A673 (cell line): Measurements from ENCODE around the gene MGAT2. TPM values are rescaled to one million over a fixed set of nuclear protein-coding genes. Genes with fewer than 3 reads are reported as not detected.

Experiments used
- BruUV-seq: library from RNA; stranded (reverse); fragments of 400-500 nt; replicated peaks from 2 replicates; lab custom pipeline; 2021; lab: Mats Ljungman, UMichigan
- CTCF ChIA-PET: fragments of 300-600 bp; sonication (Branson Sonifier 250); formaldehyde crosslinking; loops from one replicate; lab custom pipeline; 2022; ENCODE audit warnings: antibody characterized with exemption; lab: Charles Lee
- POLR2A ChIA-PET: fragments of 300-600 bp; sonication (Branson Sonifier 250); formaldehyde crosslinking; loops from one replicate; lab custom pipeline; 2022; ENCODE audit warnings: antibody characterized with exemption; ENCODE audit not compliant: low non-redundant PET; lab: Charles Lee
- DNase-seq: peaks from one replicate; pipeline ENCODE4 v3.0.0-alpha.2; 2015; ENCODE audit warnings: low spot score
- H3K27ac ChIP-seq: fragments of 200-600 bp; sonication (generic); 2 replicates; pipeline ENCODE4 v1.5.1; 2016; ENCODE audit warnings: mixed run types, low read depth, mild to moderate bottlenecking, mixed read lengths, antibody characterized with exemption, low read length; ENCODE audit not compliant: poor library complexity, severe bottlenecking
- H3K27me3 ChIP-seq: fragments of 200-600 bp; sonication (generic); replicated peaks from 2 replicates; pipeline ENCODE4 v1.6.1; 2017; ENCODE audit warnings: mixed run types, low read depth, mild to moderate bottlenecking, mixed read lengths, antibody characterized with exemption, low read length; ENCODE audit not compliant: insufficient read depth, poor library complexity
- H3K36me3 ChIP-seq: fragments of 200-600 bp; sonication (generic); 2 replicates; pipeline ENCODE4 v1.6.1; 2016; ENCODE audit warnings: mixed run types, mild to moderate bottlenecking, mixed read lengths, antibody characterized with exemption, low read length; ENCODE audit not compliant: insufficient read depth, poor library complexity, severe bottlenecking
- H3K4me1 ChIP-seq: fragments of 200-600 bp; sonication (generic); 2 replicates; pipeline ENCODE4 v1.6.1; 2017; ENCODE audit warnings: mixed run types, mild to moderate bottlenecking, mixed read lengths, antibody characterized with exemption, low read length; ENCODE audit not compliant: insufficient read depth, poor library complexity, severe bottlenecking
- H3K4me3 ChIP-seq: fragments of 200-600 bp; sonication (generic); 2 replicates; pipeline ENCODE4 v1.5.1; 2016; ENCODE audit warnings: low read depth, mixed run types, mild to moderate bottlenecking, mixed read lengths, low read length; ENCODE audit not compliant: poor library complexity, severe bottlenecking
- H3K9me3 ChIP-seq: fragments of 200-600 bp; sonication (generic); 2 replicates; pipeline ENCODE4 v1.6.1; 2016; ENCODE audit warnings: mixed run types, low read depth, mild to moderate bottlenecking, mixed read lengths, antibody characterized with exemption, low read length; ENCODE audit not compliant: poor library complexity, severe bottlenecking
- EZH2 ChIP-seq: fragments of 200-600 bp; sonication (generic); IDR thresholded peaks from 2 replicates; pipeline ENCODE4 v1.6.1; 2017; ENCODE audit warnings: borderline replicate concordance, low read depth, mild to moderate bottlenecking, mixed read lengths, antibody characterized with exemption, low read length; ENCODE audit not compliant: poor library complexity, severe bottlenecking
- intact Hi-C: fragments of 100-400 bp; cut with micrococcal nuclease; formaldehyde crosslinking; loops from one replicate; pipeline ENCODE4 v1.10.0; 2022; ENCODE audit not compliant: unreplicated experiment
- total RNA-seq: library from RNA; stranded (reverse); gene quantifications from 2 replicates; pipeline ENCODE4 v1.2.3, GENCODE V29; 2021
- TF ChIP-seq, protein P1 (sequence below): fragments of 300-800, 200-600 bp; sonication (generic); conservative IDR thresholded peaks from 2 replicates; pipeline ENCODE4 v1.5.1; 2017; ENCODE audit warnings: low read depth, mild to moderate bottlenecking, antibody characterized with exemption, low read length, moderate library complexity, mixed read lengths

The MGAT2 gene
- total RNA-seq, 1 experiment from 2014 or later: 37.3 TPM

DNA sequence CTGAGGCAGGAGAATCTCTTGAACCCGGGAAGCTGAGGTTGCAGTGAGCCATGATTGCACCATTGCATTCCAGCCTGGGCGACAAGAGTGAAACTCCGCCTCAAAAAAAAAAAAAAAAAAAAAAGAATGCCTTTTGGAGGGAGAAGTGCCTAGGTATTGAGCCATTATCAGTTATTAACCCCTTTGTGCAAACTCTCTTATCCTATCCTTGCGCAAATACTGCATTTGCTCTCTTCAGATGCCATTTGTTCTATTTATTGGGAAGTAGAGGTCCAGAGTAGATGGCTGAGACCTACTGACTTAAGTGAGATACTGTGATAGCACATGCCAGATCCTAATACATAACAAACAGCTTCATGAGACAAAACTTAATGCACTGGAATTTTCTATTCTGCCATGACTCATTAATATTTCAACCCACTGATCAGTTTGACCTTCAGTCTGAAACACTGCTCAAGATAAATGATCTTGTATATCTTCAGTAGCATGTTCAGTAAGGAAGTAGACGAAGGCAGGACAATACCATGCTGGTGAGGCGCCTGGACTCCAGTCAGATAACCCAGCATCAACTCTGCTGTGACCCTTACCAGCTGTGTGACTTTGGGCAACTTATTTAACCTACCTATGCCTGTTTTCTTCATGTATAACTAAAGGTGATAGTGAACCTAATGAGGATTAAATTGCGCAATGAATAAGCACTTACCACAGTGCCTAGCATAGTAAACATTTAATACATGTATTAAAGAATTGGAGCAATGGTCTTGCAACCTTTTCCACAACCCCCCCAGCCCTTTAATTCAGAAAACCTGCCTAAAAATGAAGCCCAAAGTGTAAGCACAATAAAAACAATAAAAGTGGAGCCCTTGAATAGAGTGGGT, 20.2 kb downstream of the MGAT2 start:
- BruUV-seq: no TSS peak
- Histone ChIP-seq H3K4me1 (peaks cover 14% of the 10 kb centered on the region), H3K27ac (no peak overlapping the region), H3K27me3 (no peaks in the 10 kb centered on the region), H3K9me3 (no peaks in the 10 kb centered on the region), H3K4me3 (no peak overlapping the region), H3K36me3 (peaks cover 18% of the 10 kb centered on the region)
- no peak for DNase-seq
- intact Hi-C loops: no loop called here
- no peak for TF ChIP-seq EZH2
- TF ChIP-seq, protein P1, sequence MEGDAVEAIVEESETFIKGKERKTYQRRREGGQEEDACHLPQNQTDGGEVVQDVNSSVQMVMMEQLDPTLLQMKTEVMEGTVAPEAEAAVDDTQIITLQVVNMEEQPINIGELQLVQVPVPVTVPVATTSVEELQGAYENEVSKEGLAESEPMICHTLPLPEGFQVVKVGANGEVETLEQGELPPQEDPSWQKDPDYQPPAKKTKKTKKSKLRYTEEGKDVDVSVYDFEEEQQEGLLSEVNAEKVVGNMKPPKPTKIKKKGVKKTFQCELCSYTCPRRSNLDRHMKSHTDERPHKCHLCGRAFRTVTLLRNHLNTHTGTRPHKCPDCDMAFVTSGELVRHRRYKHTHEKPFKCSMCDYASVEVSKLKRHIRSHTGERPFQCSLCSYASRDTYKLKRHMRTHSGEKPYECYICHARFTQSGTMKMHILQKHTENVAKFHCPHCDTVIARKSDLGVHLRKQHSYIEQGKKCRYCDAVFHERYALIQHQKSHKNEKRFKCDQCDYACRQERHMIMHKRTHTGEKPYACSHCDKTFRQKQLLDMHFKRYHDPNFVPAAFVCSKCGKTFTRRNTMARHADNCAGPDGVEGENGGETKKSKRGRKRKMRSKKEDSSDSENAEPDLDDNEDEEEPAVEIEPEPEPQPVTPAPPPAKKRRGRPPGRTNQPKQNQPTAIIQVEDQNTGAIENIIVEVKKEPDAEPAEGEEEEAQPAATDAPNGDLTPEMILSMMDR: no peak
- ChIA-PET POLR2A (no interaction called here), CTCF (no interaction called here)

DNA sequence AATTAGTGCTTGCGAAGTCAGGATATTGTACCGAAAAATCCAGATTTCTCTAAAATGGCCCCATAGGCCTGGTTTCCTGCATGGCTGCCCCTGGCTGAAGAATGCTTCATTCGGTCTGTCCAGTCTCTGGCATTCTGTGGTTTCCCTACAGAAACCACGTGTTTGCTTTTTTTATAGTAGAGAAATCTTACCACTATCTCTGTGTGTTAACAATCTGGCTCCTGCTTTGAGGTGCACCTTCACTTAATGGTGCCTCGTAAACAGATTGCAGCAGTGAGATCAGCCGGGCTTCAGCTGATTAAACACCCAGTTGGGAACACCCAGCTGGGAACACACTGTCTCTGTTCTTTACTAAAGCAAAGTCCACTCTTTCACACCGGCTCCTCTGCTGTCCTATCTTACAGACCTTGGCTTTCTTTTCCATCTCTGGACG, 21.1 kb downstream of the MGAT2 start:
- Histone ChIP-seq H3K36me3 (peaks cover 25% of the 10 kb centered on the region), H3K27me3 (no peaks in the 10 kb centered on the region), H3K4me3 (no peak overlapping the region), H3K4me1 (peaks cover 6% of the 10 kb centered on the region), H3K9me3 (no peaks in the 10 kb centered on the region), H3K27ac (no peak overlapping the region)
- no TSS peak for BruUV-seq
- CTCF ChIA-PET: no interaction called here
- intact Hi-C loops: no loop called here
- TF ChIP-seq EZH2: no peak
- TF ChIP-seq, protein P1: no peak
- DNase-seq: no peak
- POLR2A ChIA-PET: no interaction called here

DNA sequence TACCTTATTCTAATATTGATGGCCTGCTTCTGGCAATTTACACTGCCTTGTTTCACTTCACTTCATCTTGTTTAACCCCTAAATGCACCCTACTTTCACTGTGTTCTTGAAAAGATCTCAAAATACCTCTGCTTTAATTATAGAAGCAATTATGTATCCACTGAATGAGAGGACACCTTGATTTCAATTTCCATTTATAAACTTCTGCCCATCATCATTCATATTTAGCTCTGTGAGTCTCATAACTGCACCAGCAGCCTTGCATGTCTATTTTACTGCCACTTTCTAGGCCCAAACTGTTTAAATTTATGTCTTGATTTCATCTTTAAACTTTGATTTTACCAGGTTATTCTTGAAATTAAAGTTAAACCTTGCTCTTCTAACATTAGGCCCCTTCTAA, 21.6 kb downstream of the MGAT2 start:
- POLR2A ChIA-PET: no interaction called here
- H3K27ac ChIP-seq: no peak overlapping the region

More for the DNA sequence above, 21.6 kb downstream of the MGAT2 start:
- no peaks in the 10 kb centered on the region for H3K27me3 ChIP-seq
- peaks cover 6% of the 10 kb centered on the region for H3K4me1 ChIP-seq
- intact Hi-C loops: no loop called here
- no TSS peak for BruUV-seq
- H3K9me3 ChIP-seq: no peaks in the 10 kb centered on the region
- H3K36me3 ChIP-seq: peaks cover 29% of the 10 kb centered on the region
- TF ChIP-seq, protein P1: no peak
- no peak for TF ChIP-seq EZH2
- CTCF ChIA-PET: no interaction called here
- H3K4me3 ChIP-seq: no peak overlapping the region
- DNase-seq: no peak
